Lower lobe of right lung (tissue), 2 donors: ENCODE results near the gene LMBR1. TPM values are rescaled to one million over a fixed set of nuclear protein-coding genes. Genes with fewer than 3 reads are reported as not detected.

Experiments
- ATAC-seq, 2 donors: fragments of 200-7000 bp; cut with Tn5 transposase; one replicate each; pipeline ENCODE4 v1.9.1; 2020 to 2022; ENCODE audit warnings: mild to moderate bottlenecking in 2 of 2, moderate library complexity in 2 of 2
- DNase-seq: peaks from one replicate; pipeline ENCODE4 v3.0.0-alpha.2; 2020
- H3K27ac ChIP-seq: fragments of 200-600 bp; one replicate; pipeline ENCODE4 v1.8.0; 2022
- H3K27me3 ChIP-seq: fragments of 200-600 bp; one replicate; pipeline ENCODE4 v1.8.0; 2022; ENCODE audit warnings: low read depth
- H3K36me3 ChIP-seq: fragments of 200-600 bp; one replicate; pipeline ENCODE4 v1.8.0; 2022; ENCODE audit warnings: mild to moderate bottlenecking
- H3K4me1 ChIP-seq: fragments of 200-600 bp; one replicate; pipeline ENCODE4 v1.8.0; 2022
- H3K4me3 ChIP-seq: fragments of 200-600 bp; one replicate; pipeline ENCODE4 v1.8.0; 2022; ENCODE audit warnings: mild to moderate bottlenecking
- H3K9me3 ChIP-seq: fragments of 200-600 bp; one replicate; pipeline ENCODE4 v1.8.0; 2022
- CTCF ChIP-seq: fragments of 200-600 bp; IDR thresholded peaks from one replicate; pipeline ENCODE4 v1.8.0; 2022; ENCODE audit warnings: antibody characterized with exemption, mild to moderate bottlenecking
- intact Hi-C: fragments of 100-400 bp; cut with DNase I; formaldehyde crosslinking; loops from one replicate; pipeline ENCODE4 v1.11.0; 2022
- total RNA-seq: library from RNA; stranded (reverse); fragmentation: NEBNext Ultra II Directional; extraction: Animal tissue kit (Norgen Biotek cat#: 25700); gene quantifications from one replicate; pipeline ENCODE4 v1.2.1, GENCODE V29; 2021
- donor health status: DM: no; HTN: yes; CAD: no; lungs with severe emphysema.

LMBR1 gene
- total RNA-seq, 1 donor from 2014 or later = 71.1 TPM

- H3K27ac ChIP-seq = no peak overlapping the region
- ATAC-seq = no peak
These were observed 210.1 kb downstream of the LMBR1 start for GRCh38 chr7:156682928-156683327.

GRCh38 chr7:156680281-156680680 is 212.7 kb downstream of the LMBR1 start:
- Histone ChIP-seq H3K4me3 (no peak overlapping the region), H3K27ac (no peak overlapping the region), H3K4me1 (no peaks in the 10 kb centered on the region), H3K27me3 (no peaks in the 10 kb centered on the region), H3K36me3 (peaks cover 63% of the 10 kb centered on the region), H3K9me3 (no peaks in the 10 kb centered on the region)
- TF ChIP-seq CTCF = no peak
- DNase-seq (no peak), ATAC-seq (no peak)
- intact Hi-C loops = no loop called here

More at GRCh38 chr7:156682928-156683327, 210.1 kb downstream of the LMBR1 start:
- Histone ChIP-seq H3K36me3 (peaks cover 44% of the 10 kb centered on the region), H3K4me3 (no peak overlapping the region), H3K4me1 (no peaks in the 10 kb centered on the region), H3K27me3 (no peaks in the 10 kb centered on the region), H3K9me3 (no peaks in the 10 kb centered on the region)
- intact Hi-C loops = no loop called here
- TF ChIP-seq CTCF = no peak
- no peak for DNase-seq

GRCh38 chr7:156677374-156678054 is 215.5 kb downstream of the LMBR1 start:
- ATAC-seq (no peak), DNase-seq (no peak)
- H3K9me3 ChIP-seq = no peaks in the 10 kb centered on the region
- no peak overlapping the region for H3K27ac ChIP-seq
- peaks cover 48% of the 10 kb centered on the region for H3K36me3 ChIP-seq
- H3K4me3 ChIP-seq = no peak overlapping the region
- no peaks in the 10 kb centered on the region for H3K4me1 ChIP-seq
- no peaks in the 10 kb centered on the region for H3K27me3 ChIP-seq
- intact Hi-C loops = no loop called here
- no peak for TF ChIP-seq CTCF

- Histone ChIP-seq H3K36me3 (peaks cover 35% of the 10 kb centered on the region), H3K4me3 (no peak overlapping the region), H3K27ac (no peak overlapping the region), H3K4me1 (no peaks in the 10 kb centered on the region), H3K9me3 (no peaks in the 10 kb centered on the region), H3K27me3 (no peaks in the 10 kb centered on the region)
- intact Hi-C loops = no loop called here
- no peak for ATAC-seq
- no peak for DNase-seq
- no peak for TF ChIP-seq CTCF
These were observed 216.7 kb downstream of the LMBR1 start for GRCh38 chr7:156676263-156676662.

- Histone ChIP-seq H3K9me3 (no peaks in the 10 kb centered on the region), H3K36me3 (peaks cover 34% of the 10 kb centered on the region), H3K4me1 (no peaks in the 10 kb centered on the region), H3K27me3 (no peaks in the 10 kb centered on the region), H3K27ac (no peak overlapping the region), H3K4me3 (no peak overlapping the region)
- intact Hi-C loops = no loop called here
- no peak for ATAC-seq
- no peak for TF ChIP-seq CTCF
- DNase-seq = no peak
These were observed 217.3 kb downstream of the LMBR1 start for GRCh38 chr7:156675721-156676120.
